Muscle of leg (tissue), 11 donors: Measurements from ENCODE around the gene MFAP5. TPM values are rescaled to one million over a fixed set of nuclear protein-coding genes. Genes with fewer than 3 reads are reported as not detected.
"Not testable (repeated sequence)": the region's sequence is repeated elsewhere in the genome, so short reads cannot be mapped to it uniquely, and the experiment has no call there.

Experiments
- DNase-seq: peaks from one replicate; pipeline ENCODE4 v3.0.0; 2013
- H3K27ac ChIP-seq: one replicate; pipeline ENCODE4 v1.5.1; 2013; ENCODE audit warnings: mild to moderate bottlenecking, low read length, control low read depth
- H3K27me3 ChIP-seq: one replicate; pipeline ENCODE4 v1.6.1; 2013; ENCODE audit warnings: low read length; ENCODE audit not compliant: control insufficient read depth, insufficient read depth
- H3K36me3 ChIP-seq: one replicate; pipeline ENCODE4 v1.6.1; 2013; ENCODE audit warnings: low read length; ENCODE audit not compliant: control insufficient read depth, insufficient read depth
- H3K4me1 ChIP-seq: one replicate; pipeline ENCODE4 v1.6.1; 2013; ENCODE audit warnings: low read length; ENCODE audit not compliant: control insufficient read depth, insufficient read depth
- H3K4me3 ChIP-seq: one replicate; pipeline ENCODE4 v1.5.1; 2013; ENCODE audit warnings: low read length, control low read depth
- H3K9me3 ChIP-seq: replicated peaks from 2 replicates; pipeline ENCODE4 v1.6.1; 2013; ENCODE audit warnings: low read depth, low read length; ENCODE audit not compliant: control insufficient read depth
- WGBS: methylation state at CpG from one replicate; pipeline ENCODE4 v1.1.5; 2013; ENCODE audit warnings: missing lambda C conversion rate; ENCODE audit not compliant: insufficient coverage; 5-methylcytosine and 5-hydroxymethylcytosine counted together
- polyA plus RNA-seq, 8 donors: library from polyadenylated mRNA; unstranded; fragments of 120-200 nt; gene quantifications; one replicate each; pipeline versions ENCODE4 v1.2.1 to v1.2.3, GENCODE V29; 2013; ENCODE audit warnings: inconsistent platforms in 1 of 8, low replicate concordance in 1 of 8; ENCODE audit not compliant: insufficient read length in 8 of 8, insufficient read depth in 1 of 8
- total RNA-seq: library from RNA; stranded (reverse); fragments of 120-200 nt; gene quantifications from one replicate; pipeline ENCODE4 v1.2.4, GENCODE V29; 2013

MFAP5 gene
- total and polyA plus RNA-seq, 9 donors, result 77.9 to 211 (median 142) TPM

DNA sequence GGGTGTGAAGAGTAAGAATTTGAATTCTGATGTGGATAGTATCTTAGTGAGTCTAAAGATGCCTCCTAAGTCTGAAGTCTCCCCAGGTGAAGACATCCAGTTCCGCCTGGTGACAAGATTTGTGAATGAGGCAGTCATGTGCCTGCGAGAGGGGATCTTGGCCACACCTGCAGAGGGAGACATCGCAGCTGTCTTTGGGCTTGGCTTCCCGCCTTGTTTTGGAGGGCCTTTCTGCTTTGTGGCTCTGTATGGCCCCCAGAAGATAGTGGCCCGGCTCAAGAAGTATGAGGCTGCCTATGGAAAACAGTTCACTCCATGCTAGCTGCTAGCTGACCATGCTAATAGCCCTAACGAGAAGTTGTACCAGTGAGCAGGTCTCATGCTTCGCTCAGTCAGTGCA is 25.4 kb downstream of the MFAP5 start:
- Histone ChIP-seq H3K27ac (no peak overlapping the region), H3K9me3 (no peaks in the 10 kb centered on the region), H3K4me1 (no peaks in the 10 kb centered on the region), H3K27me3 (no peaks in the 10 kb centered on the region), H3K36me3 (no peaks in the 10 kb centered on the region), H3K4me3 (no peak overlapping the region)
- WGBS, result 94% methylated on average over 6 of the region's 7 CpGs
- no peak for DNase-seq

- Histone ChIP-seq H3K4me3 (no peak overlapping the region), H3K27me3 (no peaks in the 10 kb centered on the region), H3K9me3 (no peaks in the 10 kb centered on the region), H3K4me1 (no peaks in the 10 kb centered on the region), H3K36me3 (no peaks in the 10 kb centered on the region), H3K27ac (no peak overlapping the region)
- DNase-seq, result peak; percentile 25
- WGBS, result 60% methylated on average over 1 of the region's 5 CpGs
Measured at GRCh38 chr12:8636581-8636980, 26.0 kb downstream of the MFAP5 start.

- not testable (repeated sequence) for H3K27ac ChIP-seq, H3K4me1 ChIP-seq, H3K9me3 ChIP-seq, H3K36me3 ChIP-seq, DNase-seq, H3K4me3 ChIP-seq, H3K27me3 ChIP-seq
- 60% methylated on average over 3 of the region's 8 CpGs for WGBS
Measured at GRCh38 chr12:8636007-8636346, 26.6 kb downstream of the MFAP5 start.

DNA sequence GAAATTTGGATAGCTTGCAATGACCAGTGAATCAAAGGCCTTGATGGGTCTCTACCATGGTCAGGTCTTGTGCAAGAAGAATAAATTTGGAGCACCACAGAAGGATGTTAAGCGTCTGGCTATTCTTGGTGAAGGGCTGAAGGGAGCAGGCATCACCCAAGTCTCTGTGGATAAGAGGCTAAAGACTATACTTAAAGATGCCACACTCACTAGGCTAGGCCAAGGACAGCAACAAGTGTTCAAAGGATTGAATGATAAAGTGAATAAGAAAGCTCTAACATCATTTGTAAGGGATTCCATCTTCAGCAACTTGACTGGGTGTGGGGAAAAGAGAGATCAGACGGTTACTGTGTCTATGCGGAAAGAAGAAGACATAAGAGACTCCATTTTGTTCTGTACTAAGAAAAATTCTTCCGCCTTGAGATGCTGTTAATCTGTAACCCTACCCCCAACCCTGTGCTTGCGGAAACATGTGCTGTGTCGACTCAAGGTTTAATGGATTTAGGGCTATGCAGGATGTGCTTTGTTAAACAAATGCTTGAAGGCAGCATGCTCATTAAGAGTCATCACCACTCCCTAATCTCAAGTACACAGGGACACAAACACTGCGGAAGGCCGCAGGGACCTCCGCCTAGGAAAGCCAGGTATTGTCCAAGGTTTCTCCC is 27.2 kb downstream of the MFAP5 start:
- H3K27ac ChIP-seq, H3K36me3 ChIP-seq, H3K9me3 ChIP-seq, H3K27me3 ChIP-seq, H3K4me1 ChIP-seq, DNase-seq, H3K4me3 ChIP-seq: not testable (repeated sequence)
- 100% methylated on average over 1 of the region's 9 CpGs for WGBS

DNA sequence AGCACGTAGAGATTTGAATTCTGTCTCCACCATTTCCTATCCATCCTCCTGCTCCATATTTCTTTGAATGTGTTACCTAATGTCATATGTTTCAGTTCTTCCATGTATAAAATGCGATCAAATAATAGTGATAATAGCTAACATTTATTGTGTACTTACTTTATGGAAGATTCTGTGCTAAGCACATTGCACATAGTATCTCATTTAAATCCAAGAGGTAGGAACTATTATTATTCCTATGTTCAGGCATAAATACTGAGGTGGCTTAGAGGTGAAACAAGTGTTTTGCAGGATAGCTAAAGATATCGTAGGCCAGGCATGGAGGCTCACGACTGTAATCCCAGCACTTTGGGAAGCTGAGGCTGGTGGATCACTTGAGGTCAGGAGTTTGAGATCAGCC is 32.5 kb downstream of the MFAP5 start:
- Histone ChIP-seq H3K4me1 (peaks cover 2% of the 10 kb centered on the region), H3K9me3 (no peaks in the 10 kb centered on the region), H3K27ac (no peak overlapping the region), H3K27me3 (no peaks in the 10 kb centered on the region), H3K36me3 (no peaks in the 10 kb centered on the region), H3K4me3 (no peak overlapping the region)
- DNase-seq, result no peak
- no CpG with 5 or more reads among the region's 4 CpGs for WGBS

GRCh38 chr12:8629486-8630033 is 33.1 kb downstream of the MFAP5 start:
- Histone ChIP-seq H3K27me3 (no peaks in the 10 kb centered on the region), H3K36me3 (no peaks in the 10 kb centered on the region), H3K4me1 (peaks cover 2% of the 10 kb centered on the region), H3K4me3 (no peak overlapping the region), H3K27ac (no peak overlapping the region), H3K9me3 (no peaks in the 10 kb centered on the region)
- WGBS, result no CpG with 5 or more reads among the region's 3 CpGs
- no peak for DNase-seq

- no peak overlapping the region for H3K27ac ChIP-seq
- no peak overlapping the region for H3K4me3 ChIP-seq
- no peak for DNase-seq
- H3K9me3 ChIP-seq, result no peaks in the 10 kb centered on the region
- H3K27me3 ChIP-seq, result no peaks in the 10 kb centered on the region
- no CpG with 5 or more reads among the region's 3 CpGs for WGBS
- peaks cover 2% of the 10 kb centered on the region for H3K4me1 ChIP-seq
- H3K36me3 ChIP-seq, result no peaks in the 10 kb centered on the region
Measured at GRCh38 chr12:8628731-8629130, 33.9 kb downstream of the MFAP5 start.

DNA sequence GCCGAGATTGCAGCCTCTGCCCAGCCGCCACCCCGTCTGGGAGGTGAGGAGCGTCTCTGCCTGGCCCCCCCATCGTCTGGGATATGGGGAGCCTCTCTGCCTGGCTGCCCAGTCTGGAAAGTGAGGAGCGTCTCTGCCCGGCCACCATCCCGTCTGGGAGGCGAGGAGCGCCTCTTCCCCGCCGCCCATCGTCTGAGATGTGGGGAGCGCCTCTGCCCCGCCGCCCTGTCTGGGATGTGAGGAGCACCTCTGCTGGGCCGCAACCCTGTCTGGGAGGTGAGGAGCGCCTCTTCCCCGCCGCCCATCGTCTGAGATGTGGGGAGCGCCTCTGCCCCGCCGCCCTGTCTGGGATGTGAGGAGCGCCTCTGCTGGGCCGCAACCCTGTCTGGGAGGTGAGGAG is 37.9 kb downstream of the MFAP5 start:
- not testable (repeated sequence) for H3K4me1 ChIP-seq, H3K36me3 ChIP-seq, H3K27me3 ChIP-seq

DNA sequence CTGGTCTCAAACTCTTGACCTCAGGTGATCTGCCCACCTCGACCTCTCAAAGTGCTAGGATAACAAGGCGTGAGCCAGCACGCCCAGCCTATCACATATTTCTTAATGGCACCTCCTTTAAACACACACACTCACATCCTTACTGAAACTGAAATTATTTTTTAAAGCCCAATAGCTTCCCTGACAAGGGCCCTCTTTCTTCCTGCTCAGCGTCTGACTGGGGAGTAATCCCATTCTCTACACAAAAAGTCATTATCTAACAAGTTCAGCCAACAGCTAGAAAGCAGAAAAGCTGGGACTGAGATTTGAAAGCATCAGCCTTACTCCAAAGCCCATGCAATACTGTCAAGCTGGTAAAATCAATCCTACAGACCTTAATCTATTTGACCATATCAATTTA is 40.0 kb downstream of the MFAP5 start:
- Histone ChIP-seq H3K27ac (no peak overlapping the region), H3K27me3 (no peaks in the 10 kb centered on the region), H3K4me1 (no peaks in the 10 kb centered on the region), H3K9me3 (peaks cover 2% of the 10 kb centered on the region), H3K36me3 (no peaks in the 10 kb centered on the region), H3K4me3 (no peak overlapping the region)
- WGBS, result 82% methylated on average over 4 of the region's 4 CpGs
- DNase-seq, result no peak

More for the DNA sequence above, 37.9 kb downstream of the MFAP5 start:
- no CpG with 5 or more reads among the region's 26 CpGs for WGBS
- H3K9me3 ChIP-seq, H3K4me3 ChIP-seq, H3K27ac ChIP-seq, DNase-seq: not testable (repeated sequence)

- DNase-seq, result no peak
- Histone ChIP-seq H3K9me3 (no peaks in the 10 kb centered on the region), H3K36me3 (no peaks in the 10 kb centered on the region), H3K4me3 (no peak overlapping the region), H3K4me1 (no peaks in the 10 kb centered on the region), H3K27ac (no peak overlapping the region), H3K27me3 (no peaks in the 10 kb centered on the region)
- 53% methylated on average over 5 of the region's 6 CpGs for WGBS
Measured at GRCh38 chr12:8615206-8615605, 47.4 kb downstream of the MFAP5 start.

DNA sequence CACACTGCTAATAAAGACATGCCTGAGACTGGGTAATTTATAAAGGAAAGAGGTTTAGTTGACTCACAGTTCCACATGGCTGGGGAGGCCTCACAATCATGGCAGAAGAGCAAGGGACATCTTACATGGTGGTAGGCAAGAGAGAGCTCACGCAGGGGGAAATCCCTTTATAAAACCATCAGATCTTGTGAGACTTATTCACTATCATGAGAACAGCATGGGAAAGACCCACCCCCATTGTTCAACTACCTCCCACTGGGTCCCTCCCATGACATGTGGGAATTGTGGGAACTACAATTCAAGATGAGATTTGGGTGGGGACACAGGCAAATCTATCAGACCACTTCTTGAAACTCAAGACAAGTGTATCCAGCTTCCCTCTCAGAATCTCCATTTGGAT is 48.7 kb downstream of the MFAP5 start:
- not testable (repeated sequence) for DNase-seq, H3K4me1 ChIP-seq, H3K27me3 ChIP-seq, H3K4me3 ChIP-seq, H3K27ac ChIP-seq, H3K9me3 ChIP-seq, H3K36me3 ChIP-seq
- no CpG with 5 or more reads among the region's 1 CpG for WGBS
